CD14-positive monocyte (primary cell): ENCODE data around the gene RGS3. TPM values are rescaled to one million over a fixed set of nuclear protein-coding genes. Genes with fewer than 3 reads are reported as not detected.

Experiments
- DNase-seq, 3 donors: peaks; one replicate each; pipeline ENCODE4 v3.0.0-alpha.2; 2011 to 2022
- H2AFZ ChIP-seq: 2 replicates; pipeline ENCODE4 v1.6.0; 2012; ENCODE audit warnings: mild to moderate bottlenecking, low read depth, low read length, inconsistent platforms; ENCODE audit not compliant: insufficient read depth, poor library complexity, severe bottlenecking
- H3K27ac ChIP-seq, 2 donors: 1 replicate in 1 of 2; 2 replicates in 1 of 2; pipeline ENCODE4 v1.5.1; 2012 to 2013; ENCODE audit warnings: low read length in 2 of 2, control low read depth in 1 of 2, inconsistent platforms in 1 of 2, low read depth in 1 of 2, mild to moderate bottlenecking in 1 of 2
- H3K27me3 ChIP-seq, 2 donors: one replicate each; pipeline versions ENCODE4 v1.6.0 to v1.6.1; 2011 to 2013; ENCODE audit warnings: low read length in 2 of 2; ENCODE audit not compliant: control insufficient read depth in 2 of 2, insufficient read depth in 2 of 2
- H3K36me3 ChIP-seq, 2 donors: replicated peaks in 1 of 2; 1 replicate in 1 of 2; 2 replicates in 1 of 2; pipeline versions ENCODE4 v1.5.1 to v1.6.1; 2012 to 2013; ENCODE audit warnings: low read length in 2 of 2, control low read depth in 1 of 2, inconsistent platforms in 1 of 2, mild to moderate bottlenecking in 1 of 2; ENCODE audit not compliant: insufficient read depth in 2 of 2, control insufficient read depth in 1 of 2
- H3K4me1 ChIP-seq, 2 donors: 1 replicate in 1 of 2; 2 replicates in 1 of 2; pipeline versions ENCODE4 v1.5.1 to v1.6.1; 2012 to 2013; ENCODE audit warnings: low read length in 2 of 2, control low read depth in 1 of 2, inconsistent platforms in 1 of 2, mild to moderate bottlenecking in 1 of 2, moderate library complexity in 1 of 2; ENCODE audit not compliant: insufficient read depth in 2 of 2, control insufficient read depth in 1 of 2
- H3K4me2 ChIP-seq: replicated peaks from 2 replicates; pipeline ENCODE3; 2012; ENCODE audit warnings: low read length, moderate library complexity, mild to moderate bottlenecking; ENCODE audit not compliant: poor library complexity, severe bottlenecking; ENCODE audit errors: extremely low read depth
- H3K4me3 ChIP-seq, 3 experiments: fragments of 200-600 bp in 1 of 3; sonication (generic) in 1 of 3; replicated peaks in 1 of 3; 1 replicate in 2 of 3; 2 replicates in 1 of 3; pipeline ENCODE4 v1.5.1; 2011 to 2013; ENCODE audit warnings: low read length in 3 of 3, mild to moderate bottlenecking in 3 of 3, control low read depth in 2 of 3, low read depth in 2 of 3, inconsistent platforms in 1 of 3, moderate library complexity in 1 of 3
- H3K79me2 ChIP-seq: 2 replicates; pipeline ENCODE4 v1.6.0; 2012; ENCODE audit warnings: mild to moderate bottlenecking, control low read depth, inconsistent platforms, low read length, moderate library complexity; ENCODE audit not compliant: insufficient read depth
- H3K9ac ChIP-seq: 2 replicates; pipeline ENCODE4 v1.6.0; 2017; ENCODE audit warnings: low read length, mild to moderate bottlenecking; ENCODE audit not compliant: insufficient read depth, poor library complexity, severe bottlenecking
- H3K9me3 ChIP-seq, 2 donors: replicated peaks in 1 of 2; 1 replicate in 1 of 2; 2 replicates in 1 of 2; pipeline versions ENCODE4 v1.5.1 to v1.6.1; 2012 to 2013; ENCODE audit warnings: low read length in 2 of 2, control low read depth in 1 of 2; ENCODE audit not compliant: control insufficient read depth in 1 of 2, insufficient read depth in 1 of 2
- H4K20me1 ChIP-seq: 2 replicates; pipeline ENCODE4 v1.6.0; 2012; ENCODE audit warnings: mild to moderate bottlenecking, low read length, control low read depth, moderate library complexity; ENCODE audit not compliant: insufficient read depth
- H3K27ac Mint-ChIP-seq, 7 donors: one replicate each; pipeline ENCODE4 v1.8.0; 2020; ENCODE audit warnings: mild to moderate bottlenecking in 7 of 7, mixed read lengths in 7 of 7, moderate library complexity in 6 of 7, inconsistent platforms in 2 of 7
- H3K27me3 Mint-ChIP-seq, 3 donors: one replicate each; pipeline ENCODE4 v1.8.0; 2021 to 2022; ENCODE audit warnings: low read depth in 3 of 3, mild to moderate bottlenecking in 3 of 3, mixed read lengths in 3 of 3, moderate library complexity in 3 of 3, inconsistent platforms in 1 of 3
- H3K36me3 Mint-ChIP-seq, 2 donors: one replicate each; pipeline ENCODE4 v1.8.0; 2020; ENCODE audit warnings: mixed read lengths in 2 of 2, inconsistent platforms in 1 of 2, mild to moderate bottlenecking in 1 of 2
- H3K4me1 Mint-ChIP-seq: one replicate; pipeline ENCODE4 v1.8.0; 2020; ENCODE audit warnings: mild to moderate bottlenecking, mixed read lengths
- H3K4me3 Mint-ChIP-seq, 2 donors: one replicate each; pipeline ENCODE4 v1.8.0; 2020; ENCODE audit warnings: mild to moderate bottlenecking in 2 of 2, mixed read lengths in 2 of 2, moderate library complexity in 1 of 2
- H3K9me3 Mint-ChIP-seq, 7 donors: one replicate each; pipeline ENCODE4 v1.8.0; 2020 to 2022; ENCODE audit warnings: mixed read lengths in 7 of 7, mild to moderate bottlenecking in 6 of 7, moderate library complexity in 6 of 7, inconsistent platforms in 2 of 7
- CTCF ChIP-seq: fragments of 200-600 bp; IDR thresholded peaks from one replicate; pipeline ENCODE4 v1.8.0; 2022; ENCODE audit warnings: antibody characterized with exemption, mild to moderate bottlenecking
- WGBS: methylation state at CpG from one replicate; pipeline ENCODE4 v1.1.5; 2013; ENCODE audit warnings: missing lambda C conversion rate; ENCODE audit not compliant: insufficient coverage; 5-methylcytosine and 5-hydroxymethylcytosine counted together
- intact Hi-C, 2 donors: fragments of 100-400 bp; cut with micrococcal nuclease; formaldehyde crosslinking; loops; one replicate each; pipeline versions ENCODE4 v1.15.0 to v1.15.1; 2023
- polyA plus RNA-seq, 3 donors: library from polyadenylated mRNA; depleted of rRNA in 1 of 3; unstranded in 2 of 3; stranded (reverse) in 1 of 3; fragments of 300-500 nt in 2 of 3; fragments of >200 nt in 1 of 3; fragmentation: Illumina TruSeq in 2 of 3; gene quantifications; 1 replicate in 2 of 3; 2 replicates in 1 of 3; pipeline ENCODE4 v1.2.3, GENCODE V29; 2012 to 2021

RGS3 gene
- polyA plus RNA-seq, 3 donors = 9.1 to 16.2 (median 15.8) TPM

GRCh38 chr9:113619491-113620376 lies 156.2 kb downstream of the RGS3 start:
- Mint-ChIP-seq H3K36me3 (no peaks in the 10 kb centered on the region), H3K4me1 (peaks cover 21% of the 10 kb centered on the region), H3K27ac (no peak overlapping the region), H3K27me3 (peaks cover 7 to 12% (median 8%) of the 10 kb centered on the region in 3 donors), H3K9me3 (no peaks in the 10 kb centered on the region), H3K4me3 (no peak overlapping the region)
- H3K36me3 ChIP-seq = no peaks in the 10 kb centered on the region
- WGBS = 82% methylated on average over 7 of the region's 12 CpGs
- no peak overlapping the region for H3K9ac ChIP-seq
- DNase-seq = no peak
- H3K27ac ChIP-seq = no peak overlapping the region
- no peaks in the 10 kb centered on the region for H3K4me1 ChIP-seq
- no peak overlapping the region for H3K4me3 ChIP-seq
- H3K79me2 ChIP-seq = no peaks in the 10 kb centered on the region
- intact Hi-C loops = no loop called here
- no peaks in the 10 kb centered on the region for H4K20me1 ChIP-seq
- H3K27me3 ChIP-seq = peaks cover 0 to 5% of the 10 kb centered on the region in 2 donors
- no peak overlapping the region for H2AFZ ChIP-seq
- no peak overlapping the region for H3K4me2 ChIP-seq
- no peaks in the 10 kb centered on the region for H3K9me3 ChIP-seq
- no peak for TF ChIP-seq CTCF

GRCh38 chr9:113620377-113621161 lies 157.0 kb downstream of the RGS3 start:
- Histone ChIP-seq H3K36me3 (no peaks in the 10 kb centered on the region), H3K27me3 (peaks cover 0 to 5% of the 10 kb centered on the region in 2 donors), H3K79me2 (no peaks in the 10 kb centered on the region), H2AFZ (no peak overlapping the region), H3K9ac (no peak overlapping the region), H3K27ac (no peak overlapping the region), H3K4me2 (no peak overlapping the region), H3K9me3 (no peaks in the 10 kb centered on the region), H4K20me1 (no peaks in the 10 kb centered on the region), H3K4me3 (no peak overlapping the region), H3K4me1 (no peaks in the 10 kb centered on the region)
- no peak overlapping the region for H3K4me3 Mint-ChIP-seq
- intact Hi-C loops = no loop called here
- WGBS = 86% methylated on average over 10 of the region's 16 CpGs
- peaks cover 14% of the 10 kb centered on the region for H3K4me1 Mint-ChIP-seq
- no peak for TF ChIP-seq CTCF
- H3K9me3 Mint-ChIP-seq = no peaks in the 10 kb centered on the region
- no peak overlapping the region for H3K27ac Mint-ChIP-seq
- H3K27me3 Mint-ChIP-seq = peaks cover 7 to 12% (median 8%) of the 10 kb centered on the region in 3 donors
- no peak for DNase-seq
- no peaks in the 10 kb centered on the region for H3K36me3 Mint-ChIP-seq
